Smooth muscle cell of the brain vasculature (primary cell): ENCODE measurements around the gene SIK3.
"Not testable (repeated sequence)": the region's sequence is repeated elsewhere in the genome, so short reads cannot be mapped to it uniquely, and the experiment has no call there.

Source experiments
- DNase-seq: peaks from one replicate; pipeline ENCODE4 v3.0.0-alpha.2; 2012; ENCODE audit warnings: low read depth, low spot score

SIK3 gene

GRCh38 chr11:117098269-117099232 lies at the start of gene SIK3:
TSS of gene SIK3 (minus strand) at chr11:117098428. CDS start at chr11:117098415, 13 bp downstream.
- DNase-seq = peak; percentile 72

- no peak for DNase-seq
These were observed 48.3 kb upstream of the SIK3 start for GRCh38 chr11:117146521-117146920.

- DNase-seq = no peak
These were observed 47.1 kb upstream of the SIK3 start for GRCh38 chr11:117145393-117145761.

GRCh38 chr11:117144477-117145392 lies 46.5 kb upstream of the SIK3 start:
- no peak for DNase-seq

- DNase-seq = peak; percentile 62
These were observed 45.7 kb upstream of the SIK3 start, which contains the start of gene PAFAH1B2 for GRCh38 chr11:117143871-117144476. TSS of gene PAFAH1B2 (plus strand) at chr11:117144287. CDS start at chr11:117152448, 8,161 bp downstream.

- peak; percentile 23 for DNase-seq
These were observed 45.2 kb upstream of the SIK3 start for GRCh38 chr11:117143390-117143789.

- not testable (repeated sequence) for DNase-seq
These were observed 39.2 kb upstream of the SIK3 start for GRCh38 chr11:117137223-117138086.

GRCh38 chr11:117134979-117135378 lies 36.8 kb upstream of the SIK3 start:
- DNase-seq = not testable (repeated sequence)

- no peak for DNase-seq
These were observed 36.2 kb upstream of the SIK3 start for GRCh38 chr11:117134431-117134830.

- DNase-seq = no peak
These were observed 32.7 kb upstream of the SIK3 start for GRCh38 chr11:117130879-117131278.

GRCh38 chr11:117130396-117130795 lies 32.2 kb upstream of the SIK3 start:
- DNase-seq = not testable (repeated sequence)

- DNase-seq = no peak
These were observed 30.1 kb upstream of the SIK3 start for GRCh38 chr11:117128289-117128688.

GRCh38 chr11:117127171-117127901 lies 29.1 kb upstream of the SIK3 start:
- no peak for DNase-seq

- DNase-seq = no peak
These were observed 28.2 kb upstream of the SIK3 start for GRCh38 chr11:117126223-117126965.

GRCh38 chr11:117122556-117122955 lies 24.3 kb upstream of the SIK3 start:
- DNase-seq = no peak

GRCh38 chr11:117121176-117121575 lies 22.9 kb upstream of the SIK3 start:
- no peak for DNase-seq

GRCh38 chr11:117117681-117118080 lies 19.5 kb upstream of the SIK3 start:
- no peak for DNase-seq

- not testable (repeated sequence) for DNase-seq
These were observed 14.7 kb upstream of the SIK3 start for GRCh38 chr11:117112939-117113338.

GRCh38 chr11:117112497-117112896 lies 14.3 kb upstream of the SIK3 start:
- not testable (repeated sequence) for DNase-seq
